Measurements from ENCODE around the gene PTPRN2.
"Not testable (repeated sequence)": the region's sequence is repeated elsewhere in the genome, so short reads cannot be mapped to it uniquely, and the experiment has no call there.

PTPRN2 gene

GRCh38 chr7:158285383-158285770, 302.2 kb downstream of the PTPRN2 start:
- no peak overlapping the region for H3K4me3 ChIP-seq (ENCODE audit: low read depth, low read length)

- H3K4me3 ChIP-seq (ENCODE audit: low read depth, low read length): no peak overlapping the region
Measured at GRCh38 chr7:158284617-158285382, 302.8 kb downstream of the PTPRN2 start.

GRCh38 chr7:158284121-158284520, 303.5 kb downstream of the PTPRN2 start:
- H3K4me3 ChIP-seq (ENCODE audit: low read depth, low read length): no peak overlapping the region

- no peak overlapping the region for H3K4me3 ChIP-seq (ENCODE audit: low read depth, low read length)
Measured at GRCh38 chr7:158283016-158283974, 304.3 kb downstream of the PTPRN2 start.

- H3K4me3 ChIP-seq (ENCODE audit: low read depth, low read length): no peak overlapping the region
Measured at GRCh38 chr7:158282461-158283001, 305.1 kb downstream of the PTPRN2 start.

- no peak overlapping the region for H3K4me3 ChIP-seq (ENCODE audit: low read depth, low read length)
Measured at GRCh38 chr7:158281441-158281840, 306.2 kb downstream of the PTPRN2 start.

- H3K4me3 ChIP-seq (ENCODE audit: low read depth, low read length): no peak overlapping the region
Measured at GRCh38 chr7:158280448-158281144, 307.0 kb downstream of the PTPRN2 start.

- H3K4me3 ChIP-seq (ENCODE audit: low read depth, low read length): no peak overlapping the region
Measured at GRCh38 chr7:158279539-158280447, 307.8 kb downstream of the PTPRN2 start.

- no peak overlapping the region for H3K4me3 ChIP-seq (ENCODE audit: low read depth, low read length)
Measured at GRCh38 chr7:158278745-158279320, 308.8 kb downstream of the PTPRN2 start.

- H3K4me3 ChIP-seq (ENCODE audit: low read depth, low read length): no peak overlapping the region
Measured at GRCh38 chr7:158277219-158278141, 310.1 kb downstream of the PTPRN2 start.

- H3K4me3 ChIP-seq (ENCODE audit: low read depth, low read length): no peak overlapping the region
Measured at GRCh38 chr7:158276414-158277218, 311.0 kb downstream of the PTPRN2 start.

GRCh38 chr7:158275711-158276413, 311.8 kb downstream of the PTPRN2 start:
- H3K4me3 ChIP-seq (ENCODE audit: low read depth, low read length): no peak overlapping the region

- H3K4me3 ChIP-seq (ENCODE audit: low read depth, low read length): no peak overlapping the region
Measured at GRCh38 chr7:158274996-158275395, 312.6 kb downstream of the PTPRN2 start.

GRCh38 chr7:158274404-158274811, 313.2 kb downstream of the PTPRN2 start:
- H3K4me3 ChIP-seq (ENCODE audit: low read depth, low read length): no peak overlapping the region

GRCh38 chr7:158273756-158274342, 313.8 kb downstream of the PTPRN2 start:
- H3K4me3 ChIP-seq (ENCODE audit: low read depth, low read length): not testable (repeated sequence)

- no peak overlapping the region for H3K4me3 ChIP-seq (ENCODE audit: low read depth, low read length)
Measured at GRCh38 chr7:158273138-158273651, 314.4 kb downstream of the PTPRN2 start.

Data from iPS-11a (cell line).